Type B pancreatic cell (in vitro differentiated cells): Measurements from ENCODE around the gene VNN1. TPM values are rescaled to one million over a fixed set of nuclear protein-coding genes. Genes with fewer than 3 reads are reported as not detected.

Experiments
- DNase-seq: peaks from one replicate; pipeline ENCODE4 v3.0.0; 2021; ENCODE audit warnings: mixed read lengths; ENCODE audit not compliant: unreplicated experiment; ENCODE audit errors: extremely low spot score
- H3K27ac Mint-ChIP-seq: 2 replicates; pipeline ENCODE4 v1.8.0; 2021; ENCODE audit warnings: mild to moderate bottlenecking, mixed read lengths
- H3K27me3 Mint-ChIP-seq: 2 replicates; pipeline ENCODE4 v1.8.0; 2021; ENCODE audit warnings: mixed read lengths
- H3K36me3 Mint-ChIP-seq: 2 replicates; pipeline ENCODE4 v1.8.0; 2021; ENCODE audit warnings: mixed read lengths
- H3K4me1 Mint-ChIP-seq: one replicate; pipeline ENCODE4 v1.8.0; 2021; ENCODE audit warnings: mixed read lengths; ENCODE audit not compliant: unreplicated experiment
- H3K4me3 Mint-ChIP-seq: 2 replicates; pipeline ENCODE4 v1.8.0; 2021; ENCODE audit warnings: mild to moderate bottlenecking, mixed read lengths
- H3K9me3 Mint-ChIP-seq: 2 replicates; pipeline ENCODE4 v1.8.0; 2021; ENCODE audit warnings: mixed read lengths
- CTCF ChIP-seq: fragments of 200-600 bp; sonication (generic); conservative IDR thresholded peaks from 2 replicates; pipeline ENCODE4 v1.5.0; 2021; ENCODE audit warnings: antibody characterized with exemption, mild to moderate bottlenecking
- total RNA-seq: library from RNA; stranded (reverse); gene quantifications from 2 replicates; pipeline ENCODE4 v1.2.1, GENCODE V29; 2021; ENCODE audit warnings: low replicate concordance

Gene VNN1
- total RNA-seq, 1 donor from 2014 or later = 1.3 TPM

DNA sequence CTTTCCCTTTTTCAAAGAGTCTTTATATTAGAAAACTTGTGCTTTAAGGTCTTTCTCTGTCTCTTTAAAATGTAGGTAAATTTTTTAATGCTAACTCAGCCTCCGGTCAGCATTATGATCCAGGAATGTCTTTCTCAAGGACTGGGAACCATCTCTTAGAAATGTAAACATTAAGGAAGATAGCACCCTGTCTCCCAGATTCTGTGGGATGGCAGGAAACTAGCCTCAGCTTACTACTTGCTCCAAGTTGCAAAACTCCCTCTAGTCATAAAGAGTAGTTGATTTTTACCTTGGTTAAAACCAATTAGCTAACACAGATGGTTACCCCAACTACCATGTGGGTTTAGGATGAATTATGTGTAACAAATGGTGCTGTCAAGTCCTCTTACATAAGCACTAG is 50.2 kb downstream of the VNN1 start:
- H3K9me3 Mint-ChIP-seq = no peaks in the 10 kb centered on the region
- no peak for DNase-seq
- H3K36me3 Mint-ChIP-seq = no peaks in the 10 kb centered on the region
- H3K4me1 Mint-ChIP-seq = no peaks in the 10 kb centered on the region
- no peak overlapping the region for H3K4me3 Mint-ChIP-seq
- no peak overlapping the region for H3K27ac Mint-ChIP-seq
- H3K27me3 Mint-ChIP-seq = no peaks in the 10 kb centered on the region
- TF ChIP-seq CTCF = no peak

- DNase-seq = no peak
- no peak for TF ChIP-seq CTCF
- no peaks in the 10 kb centered on the region for H3K9me3 Mint-ChIP-seq
- H3K36me3 Mint-ChIP-seq = no peaks in the 10 kb centered on the region
- no peaks in the 10 kb centered on the region for H3K4me1 Mint-ChIP-seq
- H3K27ac Mint-ChIP-seq = no peak overlapping the region
- H3K4me3 Mint-ChIP-seq = no peak overlapping the region
- no peaks in the 10 kb centered on the region for H3K27me3 Mint-ChIP-seq
Measured at GRCh38 chr6:132661906-132662305, 51.9 kb downstream of the VNN1 start.

- Mint-ChIP-seq H3K27ac (no peak within 1 kb of the TSS), H3K9me3 (no peaks in the 10 kb centered on the region), H3K4me3 (no peak within 1 kb of the TSS), H3K4me1 (no peaks in the 10 kb centered on the region), H3K27me3 (no peaks in the 10 kb centered on the region), H3K36me3 (no peaks in the 10 kb centered on the region)
- DNase-seq = no peak
- TF ChIP-seq CTCF = no peak
Measured at GRCh38 chr6:132659082-132659481, 54.8 kb downstream of the VNN1 start, which contains the start of gene TAAR1. TSS of gene TAAR1 (minus strand) at chr6:132659182. CDS start at chr6:132646003, 13,179 bp downstream.

GRCh38 chr6:132651062-132651461 is 62.8 kb downstream of the VNN1 start:
- Mint-ChIP-seq H3K27ac (no peak overlapping the region), H3K9me3 (no peaks in the 10 kb centered on the region), H3K4me3 (no peak overlapping the region), H3K4me1 (no peaks in the 10 kb centered on the region), H3K27me3 (no peaks in the 10 kb centered on the region), H3K36me3 (no peaks in the 10 kb centered on the region)
- DNase-seq = no peak
- no peak for TF ChIP-seq CTCF

DNA sequence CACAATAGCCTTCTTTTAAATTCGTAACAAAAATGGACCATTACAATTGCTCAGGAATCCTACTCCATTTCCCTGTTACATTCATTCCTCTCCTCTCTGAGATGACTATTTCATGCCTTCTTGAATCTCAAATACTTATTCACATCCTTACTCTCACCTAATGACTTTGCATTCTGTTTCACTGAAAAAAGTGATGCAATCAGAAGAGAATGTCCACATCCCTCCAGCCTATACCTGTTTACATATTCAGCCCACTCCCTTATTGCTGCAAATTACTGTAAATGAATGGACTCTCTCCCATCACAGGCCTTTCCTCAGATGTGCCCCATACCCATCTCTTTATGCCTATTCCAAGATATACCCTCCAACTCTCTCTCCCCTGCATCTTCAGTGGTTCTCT is 63.4 kb downstream of the VNN1 start:
- H3K27ac Mint-ChIP-seq = no peak overlapping the region
- H3K4me3 Mint-ChIP-seq = no peak overlapping the region
- H3K4me1 Mint-ChIP-seq = no peaks in the 10 kb centered on the region
- no peak for DNase-seq
- no peaks in the 10 kb centered on the region for H3K36me3 Mint-ChIP-seq
- H3K9me3 Mint-ChIP-seq = no peaks in the 10 kb centered on the region
- H3K27me3 Mint-ChIP-seq = no peaks in the 10 kb centered on the region
- no peak for TF ChIP-seq CTCF

DNA sequence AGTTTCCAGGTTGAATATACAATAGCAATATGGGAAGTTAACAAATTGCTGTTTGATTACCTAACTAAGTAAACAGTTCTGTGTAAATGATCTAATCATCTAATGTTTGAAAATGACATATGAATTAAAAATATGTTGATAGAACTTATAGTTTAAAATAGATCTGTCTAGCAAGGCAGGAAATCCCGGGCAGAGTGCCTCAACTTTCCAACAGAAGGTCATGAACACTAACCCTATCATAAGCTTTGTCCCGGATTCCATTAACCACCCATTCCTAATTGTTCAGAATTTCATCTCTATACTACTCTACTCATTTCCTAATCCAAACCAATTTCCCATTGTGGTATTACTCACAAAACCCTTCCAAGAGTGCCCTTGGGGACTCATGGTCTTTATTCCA is 65.0 kb downstream of the VNN1 start:
- Mint-ChIP-seq H3K9me3 (no peaks in the 10 kb centered on the region), H3K36me3 (no peaks in the 10 kb centered on the region), H3K27ac (no peak overlapping the region), H3K27me3 (no peaks in the 10 kb centered on the region), H3K4me3 (no peak overlapping the region), H3K4me1 (no peaks in the 10 kb centered on the region)
- DNase-seq = no peak
- TF ChIP-seq CTCF = no peak
